Measurements from ENCODE around the gene LIN28B.
"Not testable (repeated sequence)": the region's sequence is repeated elsewhere in the genome, so short reads cannot be mapped to it uniquely, and the experiment has no call there.

Gene LIN28B

GRCh38 chr6:105001063-105001462, 44.2 kb downstream of the LIN28B start:
- Histone ChIP-seq H3K27ac (no peak overlapping the region), H3K79me2 (ENCODE audit: insufficient read depth, low read depth) (no peaks in the 10 kb centered on the region)
- TF ChIP-seq CTCF (conservative IDR thresholded peaks at IDR 0.05; ENCODE audit: low read depth, low read length): no peak

GRCh38 chr6:105001906-105002305, 45.0 kb downstream of the LIN28B start:
- no peak for TF ChIP-seq CTCF (conservative IDR thresholded peaks at IDR 0.05; ENCODE audit: low read depth, low read length)
- Histone ChIP-seq H3K36me3 (ENCODE audit: insufficient read depth) (no peaks in the 10 kb centered on the region), H3K4me1 (ENCODE audit: low read depth, poor library complexity, severe bottlenecking) (no peaks in the 10 kb centered on the region), H3K27ac (no peak overlapping the region), H3K79me2 (ENCODE audit: insufficient read depth, low read depth) (no peaks in the 10 kb centered on the region), H3K27me3 (ENCODE audit: insufficient read depth, low read depth) (no peaks in the 10 kb centered on the region), H2AFZ (ENCODE audit: low read depth) (no peak overlapping the region), H4K20me1 (ENCODE audit: insufficient read depth) (no peaks in the 10 kb centered on the region), H3K9ac (no peak overlapping the region), H3K4me3 (IDR thresholded peaks at IDR 0.05; ENCODE audit: insufficient read depth, low read depth, low read length) (no peak overlapping the region), H3K4me2 (no peak overlapping the region)

More at GRCh38 chr6:105001063-105001462, 44.2 kb downstream of the LIN28B start:
- H3K36me3 ChIP-seq (ENCODE audit: insufficient read depth): no peaks in the 10 kb centered on the region
- no peak overlapping the region for H3K4me2 ChIP-seq
- no peak overlapping the region for H3K4me3 ChIP-seq (IDR thresholded peaks at IDR 0.05; ENCODE audit: insufficient read depth, low read depth, low read length)
- H2AFZ ChIP-seq (ENCODE audit: low read depth): no peak overlapping the region
- no peak overlapping the region for H3K9ac ChIP-seq
- no peaks in the 10 kb centered on the region for H3K4me1 ChIP-seq (ENCODE audit: low read depth, poor library complexity, severe bottlenecking)
- H3K27me3 ChIP-seq (ENCODE audit: insufficient read depth, low read depth): no peaks in the 10 kb centered on the region
- H4K20me1 ChIP-seq (ENCODE audit: insufficient read depth): no peaks in the 10 kb centered on the region

GRCh38 chr6:105005451-105005850, 48.5 kb downstream of the LIN28B start:
- TF ChIP-seq CTCF (conservative IDR thresholded peaks at IDR 0.05; ENCODE audit: low read depth, low read length): no peak
- Histone ChIP-seq H3K4me3 (IDR thresholded peaks at IDR 0.05; ENCODE audit: insufficient read depth, low read depth, low read length) (no peak overlapping the region), H3K36me3 (ENCODE audit: insufficient read depth) (no peaks in the 10 kb centered on the region), H3K4me1 (ENCODE audit: low read depth, poor library complexity, severe bottlenecking) (no peaks in the 10 kb centered on the region), H4K20me1 (ENCODE audit: insufficient read depth) (no peaks in the 10 kb centered on the region), H3K79me2 (ENCODE audit: insufficient read depth, low read depth) (no peaks in the 10 kb centered on the region), H3K27me3 (ENCODE audit: insufficient read depth, low read depth) (no peaks in the 10 kb centered on the region), H2AFZ (ENCODE audit: low read depth) (no peak overlapping the region), H3K4me2 (no peak overlapping the region), H3K9ac (no peak overlapping the region), H3K27ac (no peak overlapping the region)

GRCh38 chr6:105013459-105013858, 56.6 kb downstream of the LIN28B start:
- not testable (repeated sequence) for H2AFZ ChIP-seq (ENCODE audit: low read depth); H3K4me3 ChIP-seq (IDR thresholded peaks at IDR 0.05; ENCODE audit: insufficient read depth, low read depth, low read length); H3K79me2 ChIP-seq (ENCODE audit: insufficient read depth, low read depth); H3K27ac ChIP-seq; H3K36me3 ChIP-seq (ENCODE audit: insufficient read depth); H3K4me2 ChIP-seq; H4K20me1 ChIP-seq (ENCODE audit: insufficient read depth); H3K4me1 ChIP-seq (ENCODE audit: low read depth, poor library complexity, severe bottlenecking); H3K27me3 ChIP-seq (ENCODE audit: insufficient read depth, low read depth); H3K9ac ChIP-seq

GRCh38 chr6:105014448-105014847, 57.5 kb downstream of the LIN28B start:
- no peaks in the 10 kb centered on the region for H3K79me2 ChIP-seq (ENCODE audit: insufficient read depth, low read depth)
- H3K4me3 ChIP-seq (IDR thresholded peaks at IDR 0.05; ENCODE audit: insufficient read depth, low read depth, low read length): no peak overlapping the region
- H2AFZ ChIP-seq (ENCODE audit: low read depth): no peak overlapping the region
- no peaks in the 10 kb centered on the region for H3K27me3 ChIP-seq (ENCODE audit: insufficient read depth, low read depth)
- TF ChIP-seq CTCF (conservative IDR thresholded peaks at IDR 0.05; ENCODE audit: low read depth, low read length): no peak
- no peaks in the 10 kb centered on the region for H3K4me1 ChIP-seq (ENCODE audit: low read depth, poor library complexity, severe bottlenecking)
- no peaks in the 10 kb centered on the region for H3K36me3 ChIP-seq (ENCODE audit: insufficient read depth)
- no peak overlapping the region for H3K4me2 ChIP-seq
- H3K27ac ChIP-seq: no peak overlapping the region
- no peaks in the 10 kb centered on the region for H4K20me1 ChIP-seq (ENCODE audit: insufficient read depth)
- H3K9ac ChIP-seq: no peak overlapping the region

All from KMS-11 (cell line).